Fibroblast of pulmonary artery (primary cell): ENCODE data around the gene UBR4.
A peak's percentile ranks its signal among the peaks of the same experiment; 100 is the strongest.
"Not testable (repeated sequence)": the region's sequence is repeated elsewhere in the genome, so short reads cannot be mapped to it uniquely, and the experiment has no call there.

ENCODE experiments used
- DNase-seq: peaks from one replicate; pipeline ENCODE4 v3.0.0-alpha.2; 2010; ENCODE audit warnings: low read depth
- H3K4me3 ChIP-seq: replicated peaks from 2 replicates; pipeline ENCODE4 v1.5.1; 2011; ENCODE audit warnings: low read depth, mild to moderate bottlenecking, control low read depth, low read length, moderate library complexity
- CTCF ChIP-seq: IDR thresholded peaks from 2 replicates; pipeline ENCODE4 v1.5.1; 2011; ENCODE audit warnings: mild to moderate bottlenecking, control low read depth, low read length, inconsistent platforms; ENCODE audit errors: missing control alignments

Gene UBR4

GRCh38 chr1:19229229-19229628, 19.2 kb upstream of the UBR4 start:
- no peak overlapping the region for H3K4me3 ChIP-seq
- no peak for TF ChIP-seq CTCF
- no peak for DNase-seq

- TF ChIP-seq CTCF: no peak
- H3K4me3 ChIP-seq: no peak overlapping the region
- DNase-seq: no peak
Observed at GRCh38 chr1:19222979-19223824, 13.1 kb upstream of the UBR4 start.

GRCh38 chr1:19222573-19222972, 12.5 kb upstream of the UBR4 start:
- no peak for DNase-seq
- no peak for TF ChIP-seq CTCF
- no peak overlapping the region for H3K4me3 ChIP-seq

GRCh38 chr1:19220991-19221390, 10.9 kb upstream of the UBR4 start:
- TF ChIP-seq CTCF: no peak
- no peak overlapping the region for H3K4me3 ChIP-seq
- DNase-seq: peak; percentile 81

GRCh38 chr1:19220080-19220846, 10.2 kb upstream of the UBR4 start:
- H3K4me3 ChIP-seq: no peak overlapping the region
- no peak for DNase-seq
- TF ChIP-seq CTCF: no peak

GRCh38 chr1:19219451-19219850, 9.4 kb upstream of the UBR4 start:
- H3K4me3 ChIP-seq: no peak overlapping the region
- no peak for TF ChIP-seq CTCF
- no peak for DNase-seq

- not testable (repeated sequence) for DNase-seq
Observed at GRCh38 chr1:19216585-19216984, 6.5 kb upstream of the UBR4 start.

More at GRCh38 chr1:19216585-19216984, 6.5 kb upstream of the UBR4 start:
- H3K4me3 ChIP-seq: not testable (repeated sequence)
